Uterus (tissue), 4 donors: Measurements from ENCODE around the gene MYH13. TPM values are rescaled to one million over a fixed set of nuclear protein-coding genes. Genes with fewer than 3 reads are reported as not detected.
"Not testable (repeated sequence)": the region's sequence is repeated elsewhere in the genome, so short reads cannot be mapped to it uniquely, and the experiment has no call there.

ENCODE experiments used
- DNase-seq, 2 donors: peaks; one replicate each; pipeline ENCODE4 v3.0.0-alpha.2; 2019 to 2020
- H3K27ac ChIP-seq, 2 donors: fragments of 200-600 bp; sonication (generic); 1 replicate in 1 of 2; 2 replicates in 1 of 2; pipeline ENCODE4 v1.5.1; 2016 to 2018
- H3K27me3 ChIP-seq, 2 donors: fragments of 200-600 bp; sonication (generic); one replicate each; pipeline ENCODE4 v1.5.1; 2018 to 2019; ENCODE audit warnings: control low read depth in 1 of 2
- H3K36me3 ChIP-seq, 2 donors: fragments of 200-600 bp; sonication (generic); one replicate each; pipeline ENCODE4 v1.5.1; 2019; ENCODE audit warnings: control low read depth in 1 of 2
- H3K4me1 ChIP-seq, 2 donors: fragments of 200-600 bp; sonication (generic); one replicate each; pipeline ENCODE4 v1.5.1; 2018 to 2019; ENCODE audit warnings: control low read depth in 1 of 2
- H3K4me3 ChIP-seq, 2 donors: fragments of 200-600 bp; sonication (generic); 1 replicate in 1 of 2; 2 replicates in 1 of 2; pipeline ENCODE4 v1.5.1; 2018 to 2019; ENCODE audit warnings: mild to moderate bottlenecking in 1 of 2
- H3K9me3 ChIP-seq, 2 donors: fragments of 200-600 bp; sonication (generic); one replicate each; pipeline ENCODE4 v1.5.1; 2019; ENCODE audit warnings: control low read depth in 1 of 2
- POLR2A ChIP-seq, 2 donors: fragments of 450-650 bp; IDR thresholded peaks; one replicate each; pipeline ENCODE4 v1.6.1; 2016; ENCODE audit warnings: antibody characterized with exemption in 2 of 2, mild to moderate bottlenecking in 1 of 2, moderate library complexity in 1 of 2
- intact Hi-C: fragments of 100-400 bp; cut with DNase I; formaldehyde crosslinking; loops from one replicate; pipeline ENCODE4 v1.15.1; 2023; ENCODE audit warnings: low total_unique reads
- total RNA-seq, 4 donors: library from RNA; depleted of rRNA in 3 of 4; stranded (reverse); fragments of >200 nt in 3 of 4; gene quantifications; one replicate each; pipeline versions ENCODE4 v1.1.0 to v1.2.4, GENCODE V29; 2014 to 2023
- TF ChIP-seq, protein P1 (sequence below), 4 experiments: fragments of 200-600 bp in 2 of 4; fragments of 450-650 bp in 2 of 4; sonication (generic) in 2 of 4; IDR thresholded peaks; one replicate each; pipeline ENCODE4 v1.5.1; 2016 to 2019; ENCODE audit warnings: antibody characterized with exemption in 4 of 4, mild to moderate bottlenecking in 2 of 4, moderate library complexity in 1 of 4
- donor health status: DM: yes; HTN: yes; CAD: no.

Gene MYH13
- total RNA-seq, 4 donors from 2014 or later: not detected

DNA sequence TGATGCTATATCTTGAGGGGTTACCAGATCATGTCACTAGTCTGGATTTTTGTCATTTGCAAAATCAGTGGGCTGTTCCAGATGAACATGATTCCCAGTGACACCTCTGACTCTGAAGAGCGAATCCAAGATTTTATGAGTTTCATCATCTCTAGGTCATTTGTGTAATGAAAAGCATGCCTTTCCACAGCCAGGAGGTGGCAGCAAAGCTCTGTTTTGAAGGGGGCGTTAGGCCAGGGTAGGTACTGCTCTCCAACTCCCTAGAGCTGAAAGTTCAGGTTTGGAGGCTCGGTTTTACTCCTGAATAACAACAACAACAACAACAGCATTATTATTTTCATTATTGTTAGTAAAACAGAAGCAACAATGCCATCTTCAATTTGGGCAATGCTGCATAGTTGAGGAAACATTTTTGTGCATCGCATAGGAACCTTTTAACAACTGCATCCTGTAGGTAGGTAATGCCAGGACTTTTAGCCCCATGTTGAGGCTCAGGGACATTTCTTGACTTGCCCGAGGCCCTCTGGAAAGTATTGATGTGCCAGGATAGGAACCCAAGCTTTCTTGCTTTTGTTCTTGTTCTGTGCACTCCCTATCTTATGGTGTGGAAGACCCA lies 77.0 kb downstream of the MYH13 start:
- intact Hi-C loops: no loop called here
- Histone ChIP-seq H3K36me3 (no peaks in the 10 kb centered on the region), H3K27ac (no peak overlapping the region)

DNA sequence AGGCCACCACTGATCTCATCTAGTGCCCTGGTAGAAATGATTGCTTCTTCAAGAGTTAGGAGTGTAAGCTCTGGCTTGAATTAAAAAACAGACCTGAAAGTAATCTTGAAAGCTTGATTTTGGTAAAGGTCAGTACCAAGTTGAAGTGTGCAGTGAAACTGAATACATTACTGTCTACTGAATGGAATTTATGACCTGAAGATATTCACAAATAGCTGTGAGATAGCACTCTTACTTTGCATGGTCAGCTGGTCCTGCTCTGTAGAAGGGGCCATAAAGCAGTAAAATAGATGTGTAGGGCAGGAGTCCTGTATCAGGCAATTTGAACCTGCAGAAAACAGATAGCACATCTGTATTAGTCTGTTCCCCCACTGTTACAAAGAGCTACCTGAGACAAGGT lies 78.6 kb downstream of the MYH13 start:
- TF ChIP-seq, protein P1, sequence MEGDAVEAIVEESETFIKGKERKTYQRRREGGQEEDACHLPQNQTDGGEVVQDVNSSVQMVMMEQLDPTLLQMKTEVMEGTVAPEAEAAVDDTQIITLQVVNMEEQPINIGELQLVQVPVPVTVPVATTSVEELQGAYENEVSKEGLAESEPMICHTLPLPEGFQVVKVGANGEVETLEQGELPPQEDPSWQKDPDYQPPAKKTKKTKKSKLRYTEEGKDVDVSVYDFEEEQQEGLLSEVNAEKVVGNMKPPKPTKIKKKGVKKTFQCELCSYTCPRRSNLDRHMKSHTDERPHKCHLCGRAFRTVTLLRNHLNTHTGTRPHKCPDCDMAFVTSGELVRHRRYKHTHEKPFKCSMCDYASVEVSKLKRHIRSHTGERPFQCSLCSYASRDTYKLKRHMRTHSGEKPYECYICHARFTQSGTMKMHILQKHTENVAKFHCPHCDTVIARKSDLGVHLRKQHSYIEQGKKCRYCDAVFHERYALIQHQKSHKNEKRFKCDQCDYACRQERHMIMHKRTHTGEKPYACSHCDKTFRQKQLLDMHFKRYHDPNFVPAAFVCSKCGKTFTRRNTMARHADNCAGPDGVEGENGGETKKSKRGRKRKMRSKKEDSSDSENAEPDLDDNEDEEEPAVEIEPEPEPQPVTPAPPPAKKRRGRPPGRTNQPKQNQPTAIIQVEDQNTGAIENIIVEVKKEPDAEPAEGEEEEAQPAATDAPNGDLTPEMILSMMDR (IDR thresholded peaks at IDR 0.05): no peak
- TF ChIP-seq POLR2A (IDR thresholded peaks at IDR 0.05): no peak
- intact Hi-C loops: no loop called here
- Histone ChIP-seq H3K4me1 (no peaks in the 10 kb centered on the region), H3K9me3 (no peaks in the 10 kb centered on the region), H3K27ac (no peak overlapping the region), H3K36me3 (no peaks in the 10 kb centered on the region), H3K27me3 (no peaks in the 10 kb centered on the region), H3K4me3 (no peak overlapping the region)
- DNase-seq: no peak

More for the DNA sequence above, 77.0 kb downstream of the MYH13 start:
- Histone ChIP-seq H3K4me1 (no peaks in the 10 kb centered on the region), H3K4me3 (no peak overlapping the region), H3K27me3 (no peaks in the 10 kb centered on the region), H3K9me3 (no peaks in the 10 kb centered on the region)
- peak; percentile 43 to 68 for DNase-seq
- TF ChIP-seq, protein P1 (IDR thresholded peaks at IDR 0.05): peak; percentile 56 to 69 (median 60)
- no peak for TF ChIP-seq POLR2A (IDR thresholded peaks at IDR 0.05)

DNA sequence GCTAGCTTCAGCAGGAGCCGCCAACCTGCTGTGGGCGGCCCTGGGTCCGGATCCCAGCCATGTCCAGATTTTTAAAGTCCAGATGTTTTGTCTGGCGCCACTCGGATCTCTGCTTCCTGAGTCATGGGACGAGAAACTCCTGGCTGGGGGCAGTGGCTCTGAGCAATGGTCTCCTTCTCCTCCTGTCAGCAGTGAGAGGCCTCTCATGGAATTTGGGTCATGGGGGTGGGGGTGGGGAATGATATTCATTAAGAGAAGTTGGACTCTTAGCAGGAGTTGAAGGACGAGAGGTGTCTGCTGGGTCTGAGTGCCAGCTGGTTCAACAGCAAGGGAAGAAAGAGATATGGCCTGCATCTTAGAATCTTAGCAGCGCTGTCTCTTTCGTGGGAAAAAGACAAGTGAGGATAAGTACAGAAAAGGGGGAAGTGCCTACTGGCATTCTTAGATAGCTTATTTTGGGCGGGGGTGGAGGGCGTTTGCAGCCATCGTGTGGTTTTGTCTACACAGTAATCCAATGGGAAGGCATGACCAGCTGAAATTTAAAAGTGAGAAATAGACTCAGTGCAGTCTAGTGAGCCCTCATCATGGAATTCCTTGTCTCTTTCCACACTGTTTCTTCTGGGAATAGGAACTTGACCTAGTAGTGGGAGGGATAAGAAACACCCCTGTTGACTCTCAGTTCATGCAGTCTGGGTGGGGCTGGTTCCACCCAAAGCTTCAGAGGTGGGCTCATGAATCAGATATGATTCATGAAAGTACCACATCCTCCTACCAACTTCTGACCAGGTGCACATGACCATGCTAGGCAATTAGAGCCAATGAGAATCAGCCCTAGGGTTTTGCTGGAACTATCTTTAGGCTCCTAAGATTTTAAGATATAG lies 80.5 kb downstream of the MYH13 start:
- Histone ChIP-seq H3K9me3 (no peaks in the 10 kb centered on the region), H3K27ac (peak overlapping the region; percentile 4 to 7), H3K27me3 (no peaks in the 10 kb centered on the region), H3K36me3 (no peaks in the 10 kb centered on the region), H3K4me1 (no peaks in the 10 kb centered on the region), H3K4me3 (no peak overlapping the region)
- intact Hi-C loops: no loop called here
- no peak for TF ChIP-seq POLR2A (IDR thresholded peaks at IDR 0.05)
- TF ChIP-seq, protein P1 (IDR thresholded peaks at IDR 0.05): no peak
- peak; percentile 34 to 59 for DNase-seq

DNA sequence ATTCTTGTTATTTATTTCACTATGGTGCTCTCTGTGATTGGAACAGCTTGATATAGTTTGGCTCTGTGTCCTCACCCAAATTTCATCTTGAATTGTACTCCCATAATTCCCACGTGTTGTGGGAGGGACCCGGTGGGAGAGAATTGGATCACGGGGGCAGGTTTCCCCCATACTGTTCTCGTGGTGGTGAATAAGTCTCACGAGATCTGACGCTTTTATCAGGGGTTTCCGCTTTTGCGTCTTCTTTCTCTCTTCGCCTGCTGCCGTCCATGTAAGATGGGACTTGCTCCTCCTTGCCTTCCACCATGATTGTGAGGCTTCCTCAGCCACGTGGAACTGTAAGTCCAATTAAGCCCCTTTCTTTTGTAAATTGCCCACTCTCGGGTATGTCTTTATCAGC lies 81.2 kb downstream of the MYH13 start:
- intact Hi-C loops, H3K4me1 ChIP-seq, H3K4me3 ChIP-seq, H3K36me3 ChIP-seq, H3K27me3 ChIP-seq, H3K9me3 ChIP-seq: not testable (repeated sequence)
- peak overlapping the region; percentile 4 to 7 for H3K27ac ChIP-seq
- DNase-seq: peak in 1 of 2 donors; percentile 33

DNA sequence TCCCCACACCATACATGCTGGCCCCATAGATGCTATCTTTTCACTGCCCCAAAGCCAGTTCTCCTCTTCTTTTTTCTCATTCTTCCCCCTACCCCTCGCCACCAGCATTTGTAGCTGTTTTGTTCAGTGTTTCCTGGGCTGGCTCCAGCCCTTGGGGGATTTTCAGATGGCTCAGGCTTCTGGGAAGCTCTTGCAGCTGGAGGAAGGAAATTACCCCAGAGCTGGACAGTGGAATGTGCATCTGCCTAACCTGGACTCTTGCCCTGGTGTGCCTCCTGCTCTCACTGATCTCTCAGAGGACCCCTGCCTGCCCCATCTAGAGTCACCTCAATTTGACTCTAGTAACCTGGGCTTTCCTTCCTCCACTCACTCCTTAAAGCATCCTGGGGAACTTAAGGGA lies 82.8 kb downstream of the MYH13 start:
- H3K36me3 ChIP-seq: no peaks in the 10 kb centered on the region
- no peak overlapping the region for H3K4me3 ChIP-seq
- no peaks in the 10 kb centered on the region for H3K27me3 ChIP-seq
- intact Hi-C loops: no loop called here
- DNase-seq: peak in 1 of 2 donors; percentile 26
- TF ChIP-seq, protein P1 (IDR thresholded peaks at IDR 0.05): no peak
- no peak for TF ChIP-seq POLR2A (IDR thresholded peaks at IDR 0.05)
- no peak overlapping the region for H3K27ac ChIP-seq
- H3K4me1 ChIP-seq: no peaks in the 10 kb centered on the region
- no peaks in the 10 kb centered on the region for H3K9me3 ChIP-seq
